Lower leg skin (tissue), 4 donors: ENCODE data around the gene S100A14. TPM values are rescaled to one million over a fixed set of nuclear protein-coding genes. Genes with fewer than 3 reads are reported as not detected.

Experiments used
- DNase-seq, 2 donors: peaks; one replicate each; pipeline ENCODE4 v3.0.0-alpha.2; 2019; ENCODE audit warnings: low spot score in 2 of 2
- H3K4me3 ChIP-seq: fragments of 200-600 bp; sonication (generic); 2 replicates; pipeline ENCODE4 v1.5.1; 2017; ENCODE audit warnings: mild to moderate bottlenecking, low read depth; ENCODE audit not compliant: poor library complexity, severe bottlenecking
- POLR2A ChIP-seq, 2 donors: fragments of 450-650 bp; IDR thresholded peaks; one replicate each; pipeline ENCODE4 v1.6.1; 2016 to 2017; ENCODE audit warnings: antibody characterized with exemption in 2 of 2, mild to moderate bottlenecking in 1 of 2, moderate library complexity in 1 of 2
- WGBS, 2 donors: methylation state at CpG; one replicate each; pipeline ENCODE4 v1.1.5; 2018; 5-methylcytosine and 5-hydroxymethylcytosine counted together
- intact Hi-C: fragments of 100-400 bp; cut with DNase I; formaldehyde crosslinking; loops from one replicate; pipeline ENCODE4 v1.15.0; 2023; ENCODE audit warnings: low total_unique reads
- total RNA-seq, 4 donors: library from RNA; depleted of rRNA; stranded (reverse); fragments of >200 nt; gene quantifications; one replicate each; pipeline ENCODE4 v1.1.0, GENCODE V29; 2016
- TF ChIP-seq, protein P1 (sequence below), 3 donors: fragments of 450-650 bp; IDR thresholded peaks; one replicate each; pipeline ENCODE4 v1.5.1; 2016; ENCODE audit warnings: antibody characterized with exemption in 3 of 3, mild to moderate bottlenecking in 3 of 3, moderate library complexity in 2 of 3

S100A14 gene
- total RNA-seq, 4 donors from 2014 or later = 416 to 668 (median 495) TPM

DNA sequence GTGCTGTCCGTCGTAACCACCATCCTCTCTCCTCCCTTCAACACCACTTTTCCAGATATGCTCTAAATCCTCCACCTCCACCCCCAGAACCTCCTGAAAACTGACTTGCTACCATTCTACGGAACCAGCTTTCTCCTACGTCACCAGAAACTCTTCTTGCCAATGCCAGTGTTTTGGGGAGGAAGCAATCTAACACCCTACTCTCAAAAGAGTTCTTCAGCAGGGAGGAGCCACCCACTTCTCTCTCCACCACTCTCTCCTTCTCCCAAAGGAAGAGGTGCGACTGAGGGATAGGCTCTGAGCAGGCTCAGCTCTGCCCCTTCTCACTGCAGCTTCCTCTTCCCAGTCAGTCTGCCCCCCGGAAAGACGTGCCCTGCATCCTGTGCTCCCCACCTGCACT, 44.4 kb downstream of the S100A14 start:
- intact Hi-C loops = loop anchor here (10.0 kb wide), 2 partner anchors 93 to 183 kb away; no protein-coding TSS in a partner anchor
- 77 to 78% methylated on average over 7 of the region's 7 CpGs for WGBS, 2 donors
- DNase-seq = no peak
- H3K4me3 ChIP-seq = no peak overlapping the region
- TF ChIP-seq, protein P1, sequence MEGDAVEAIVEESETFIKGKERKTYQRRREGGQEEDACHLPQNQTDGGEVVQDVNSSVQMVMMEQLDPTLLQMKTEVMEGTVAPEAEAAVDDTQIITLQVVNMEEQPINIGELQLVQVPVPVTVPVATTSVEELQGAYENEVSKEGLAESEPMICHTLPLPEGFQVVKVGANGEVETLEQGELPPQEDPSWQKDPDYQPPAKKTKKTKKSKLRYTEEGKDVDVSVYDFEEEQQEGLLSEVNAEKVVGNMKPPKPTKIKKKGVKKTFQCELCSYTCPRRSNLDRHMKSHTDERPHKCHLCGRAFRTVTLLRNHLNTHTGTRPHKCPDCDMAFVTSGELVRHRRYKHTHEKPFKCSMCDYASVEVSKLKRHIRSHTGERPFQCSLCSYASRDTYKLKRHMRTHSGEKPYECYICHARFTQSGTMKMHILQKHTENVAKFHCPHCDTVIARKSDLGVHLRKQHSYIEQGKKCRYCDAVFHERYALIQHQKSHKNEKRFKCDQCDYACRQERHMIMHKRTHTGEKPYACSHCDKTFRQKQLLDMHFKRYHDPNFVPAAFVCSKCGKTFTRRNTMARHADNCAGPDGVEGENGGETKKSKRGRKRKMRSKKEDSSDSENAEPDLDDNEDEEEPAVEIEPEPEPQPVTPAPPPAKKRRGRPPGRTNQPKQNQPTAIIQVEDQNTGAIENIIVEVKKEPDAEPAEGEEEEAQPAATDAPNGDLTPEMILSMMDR (IDR thresholded peaks at IDR 0.05) = no peak
- TF ChIP-seq POLR2A (IDR thresholded peaks at IDR 0.05) = no peak

DNA sequence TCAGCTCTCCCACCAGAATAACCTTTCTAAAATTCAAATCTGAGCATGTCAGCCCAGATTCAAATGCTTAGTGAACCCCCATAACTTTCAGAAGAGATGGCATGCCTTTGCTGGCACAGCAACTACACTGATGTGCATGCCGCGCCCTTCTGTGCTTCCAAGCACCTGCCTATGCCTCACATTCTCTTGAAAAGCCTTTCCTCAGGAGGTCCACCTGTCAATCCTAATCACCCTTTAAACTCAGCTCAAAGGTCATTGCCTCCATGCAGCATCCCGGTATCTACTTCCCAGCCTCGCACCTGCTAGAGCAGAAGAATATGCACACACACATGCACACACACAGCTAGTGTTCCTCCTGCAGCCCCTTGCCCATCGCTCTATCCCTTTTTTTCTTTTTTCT, 45.3 kb downstream of the S100A14 start:
- intact Hi-C loops = loop anchor here (10.0 kb wide), 2 partner anchors 94 to 184 kb away; no protein-coding TSS in a partner anchor
- TF ChIP-seq, protein P1 (IDR thresholded peaks at IDR 0.05) = no peak
- TF ChIP-seq POLR2A (IDR thresholded peaks at IDR 0.05) = no peak
- 88 to 95% methylated on average over 5 of the region's 5 CpGs for WGBS, 2 donors

DNA sequence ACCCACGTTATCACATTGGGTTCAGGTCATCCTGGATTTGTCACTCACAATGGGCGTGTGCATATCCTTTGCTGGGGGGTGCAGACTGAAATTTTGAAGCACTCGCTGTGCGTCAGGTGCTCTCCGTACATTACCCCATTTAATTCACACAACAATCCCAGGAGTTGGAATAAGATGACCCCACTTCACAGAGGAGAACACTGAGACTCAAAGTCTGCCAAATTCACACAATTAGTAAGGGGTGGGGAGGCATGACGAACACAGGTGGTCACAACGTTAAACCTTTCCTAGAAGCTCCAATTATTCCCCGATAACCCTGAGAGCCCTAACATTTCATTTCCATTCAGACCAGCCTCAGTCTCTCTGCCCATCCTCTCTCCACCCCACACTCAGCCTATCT, 46.7 kb downstream of the S100A14 start:
- H3K4me3 ChIP-seq = no peak overlapping the region
- WGBS, 2 donors = 88 to 91% methylated on average over 8 of the region's 8 CpGs
- TF ChIP-seq, protein P1 (IDR thresholded peaks at IDR 0.05) = no peak
- TF ChIP-seq POLR2A (IDR thresholded peaks at IDR 0.05) = no peak
- DNase-seq = no peak
- intact Hi-C loops = loop anchor here (2.0 to 5.0 kb wide), 2 partner anchors 37 to 57 kb away; no protein-coding TSS in a partner anchor

More for the DNA sequence above, 45.3 kb downstream of the S100A14 start:
- DNase-seq = no peak
- no peak overlapping the region for H3K4me3 ChIP-seq

DNA sequence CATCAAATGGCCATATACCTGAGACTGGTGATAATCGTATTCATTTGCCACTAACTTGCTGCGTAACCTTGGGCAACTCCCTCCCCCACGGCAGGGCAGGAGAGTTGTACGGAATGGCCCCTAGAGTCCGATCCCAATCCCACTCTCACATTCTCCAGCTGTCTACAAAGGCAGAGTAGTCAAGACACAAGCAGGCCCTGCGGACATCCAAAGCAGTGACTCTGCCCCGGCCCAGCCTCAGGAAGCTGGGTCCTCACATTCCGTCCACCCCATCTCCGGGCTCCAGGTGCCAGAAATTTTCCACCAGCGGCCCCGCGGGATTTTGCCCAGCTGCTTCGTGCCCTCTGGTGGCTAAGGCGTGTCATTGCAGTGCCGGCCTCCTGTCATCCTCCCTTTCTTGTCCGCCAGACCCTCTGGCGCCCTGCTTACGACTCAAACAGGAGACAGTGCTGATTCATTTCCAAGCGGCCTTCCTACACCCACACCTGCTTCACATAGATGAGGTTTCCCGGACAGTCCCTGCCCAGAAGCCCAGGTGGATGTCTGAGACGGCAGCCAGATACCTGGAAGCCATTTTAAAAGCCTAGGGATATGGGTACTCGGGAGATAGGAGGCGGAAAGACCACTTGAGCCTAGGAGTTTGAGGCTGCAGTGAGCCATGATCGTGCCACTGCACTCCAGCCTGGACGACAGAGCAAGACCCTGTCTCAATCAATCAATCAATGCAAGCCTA, 47.6 kb downstream of the S100A14 start:
- 6 to 9% methylated on average over 24 to 25 of the region's 25 CpGs for WGBS, 2 donors

DNA sequence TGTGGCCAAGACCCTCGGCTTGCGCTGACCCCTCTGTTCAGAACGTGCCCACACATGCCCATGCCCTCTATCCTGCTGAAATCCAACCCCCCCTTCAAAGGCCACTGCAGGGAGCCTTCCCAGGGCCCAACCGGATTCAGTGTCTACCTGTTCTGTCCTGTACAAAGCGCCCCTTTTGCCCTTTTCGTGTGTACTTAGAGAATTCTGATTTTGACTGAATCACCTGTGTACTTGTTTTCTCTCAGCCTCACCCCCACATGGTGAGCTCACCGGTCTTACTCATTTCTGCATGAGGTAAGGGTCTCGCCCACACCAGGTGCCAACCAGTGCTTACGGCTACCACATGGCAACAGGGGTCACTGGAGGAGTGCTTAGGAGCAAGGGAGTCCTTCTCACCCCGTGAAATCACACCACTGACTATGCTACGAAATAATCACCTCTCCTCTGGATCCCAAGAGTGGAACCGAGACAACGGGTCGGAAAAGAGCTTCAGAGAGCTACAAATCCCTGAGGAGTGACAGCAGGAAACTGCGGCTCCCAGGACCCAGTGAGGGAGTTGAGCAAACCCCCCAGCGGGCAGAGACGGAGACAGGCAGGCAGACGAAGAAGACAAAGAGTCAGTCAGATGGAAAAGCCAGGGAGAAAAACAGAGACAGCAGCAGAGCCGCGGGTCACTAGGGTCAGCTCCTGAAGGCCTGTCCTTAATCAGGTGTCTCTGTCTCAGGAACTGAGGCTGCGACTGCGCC, 48.3 kb downstream of the S100A14 start:
- no peak overlapping the region for H3K4me3 ChIP-seq
- intact Hi-C loops = loop anchor here (2.0 to 5.0 kb wide), 2 partner anchors 35 to 55 kb away; no protein-coding TSS in a partner anchor
- TF ChIP-seq POLR2A (IDR thresholded peaks at IDR 0.05) = no peak
- TF ChIP-seq, protein P1 (IDR thresholded peaks at IDR 0.05) = no peak
- no peak for DNase-seq
- WGBS, 2 donors = 46 to 52% methylated on average over 22 of the region's 22 CpGs

More for the DNA sequence above, 47.6 kb downstream of the S100A14 start:
- peak; percentile 90 to 99 for DNase-seq
- H3K4me3 ChIP-seq = no peak overlapping the region
- TF ChIP-seq, protein P1 (IDR thresholded peaks at IDR 0.05) = peak in 2 of 3 donors; percentile 81 to 99
- no peak for TF ChIP-seq POLR2A (IDR thresholded peaks at IDR 0.05)
- intact Hi-C loops = loop anchor here (2.0 to 5.0 kb wide), 2 partner anchors 36 to 56 kb away; no protein-coding TSS in a partner anchor
